Measurements from ENCODE around the gene PRKAG2. TPM values are rescaled to one million over a fixed set of nuclear protein-coding genes. Genes with fewer than 3 reads are reported as not detected.

The PRKAG2 gene
- total and polyA plus RNA-seq, 2 experiments from 2014 or later, result 9.1 to 14.9 TPM

DNA sequence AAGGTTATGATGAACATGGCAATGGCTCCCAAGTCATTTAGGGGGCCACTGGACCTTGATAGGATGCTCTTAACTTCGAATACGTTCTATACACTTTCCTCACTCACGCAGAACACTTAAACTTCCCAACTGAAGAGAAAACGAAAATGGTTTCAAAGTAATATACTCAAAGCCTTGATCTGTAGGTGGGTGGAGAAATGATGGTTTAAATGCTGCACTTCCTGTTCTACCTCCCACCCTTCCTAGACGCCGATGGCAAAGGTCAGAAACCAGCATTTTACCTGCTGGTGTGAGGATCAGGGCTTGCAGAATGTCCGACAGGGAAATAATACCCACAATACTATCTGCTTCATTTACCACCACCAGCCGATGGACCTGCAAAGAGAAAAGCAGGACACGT is 316.7 kb downstream of the PRKAG2 start (continued):
- TF ChIP-seq, protein P1, sequence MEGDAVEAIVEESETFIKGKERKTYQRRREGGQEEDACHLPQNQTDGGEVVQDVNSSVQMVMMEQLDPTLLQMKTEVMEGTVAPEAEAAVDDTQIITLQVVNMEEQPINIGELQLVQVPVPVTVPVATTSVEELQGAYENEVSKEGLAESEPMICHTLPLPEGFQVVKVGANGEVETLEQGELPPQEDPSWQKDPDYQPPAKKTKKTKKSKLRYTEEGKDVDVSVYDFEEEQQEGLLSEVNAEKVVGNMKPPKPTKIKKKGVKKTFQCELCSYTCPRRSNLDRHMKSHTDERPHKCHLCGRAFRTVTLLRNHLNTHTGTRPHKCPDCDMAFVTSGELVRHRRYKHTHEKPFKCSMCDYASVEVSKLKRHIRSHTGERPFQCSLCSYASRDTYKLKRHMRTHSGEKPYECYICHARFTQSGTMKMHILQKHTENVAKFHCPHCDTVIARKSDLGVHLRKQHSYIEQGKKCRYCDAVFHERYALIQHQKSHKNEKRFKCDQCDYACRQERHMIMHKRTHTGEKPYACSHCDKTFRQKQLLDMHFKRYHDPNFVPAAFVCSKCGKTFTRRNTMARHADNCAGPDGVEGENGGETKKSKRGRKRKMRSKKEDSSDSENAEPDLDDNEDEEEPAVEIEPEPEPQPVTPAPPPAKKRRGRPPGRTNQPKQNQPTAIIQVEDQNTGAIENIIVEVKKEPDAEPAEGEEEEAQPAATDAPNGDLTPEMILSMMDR (conservative IDR thresholded peaks at IDR 0.05; ENCODE audit: low read depth in 2 of 2), result no peak
- TF ChIP-seq CREB1 (CRISPR knock-in tag; IDR thresholded peaks at IDR 0.05; ENCODE audit: low read depth) (no peak), POLR2AphosphoS5 (IDR thresholded peaks at IDR 0.05; ENCODE audit: low read depth) (no peak)

DNA sequence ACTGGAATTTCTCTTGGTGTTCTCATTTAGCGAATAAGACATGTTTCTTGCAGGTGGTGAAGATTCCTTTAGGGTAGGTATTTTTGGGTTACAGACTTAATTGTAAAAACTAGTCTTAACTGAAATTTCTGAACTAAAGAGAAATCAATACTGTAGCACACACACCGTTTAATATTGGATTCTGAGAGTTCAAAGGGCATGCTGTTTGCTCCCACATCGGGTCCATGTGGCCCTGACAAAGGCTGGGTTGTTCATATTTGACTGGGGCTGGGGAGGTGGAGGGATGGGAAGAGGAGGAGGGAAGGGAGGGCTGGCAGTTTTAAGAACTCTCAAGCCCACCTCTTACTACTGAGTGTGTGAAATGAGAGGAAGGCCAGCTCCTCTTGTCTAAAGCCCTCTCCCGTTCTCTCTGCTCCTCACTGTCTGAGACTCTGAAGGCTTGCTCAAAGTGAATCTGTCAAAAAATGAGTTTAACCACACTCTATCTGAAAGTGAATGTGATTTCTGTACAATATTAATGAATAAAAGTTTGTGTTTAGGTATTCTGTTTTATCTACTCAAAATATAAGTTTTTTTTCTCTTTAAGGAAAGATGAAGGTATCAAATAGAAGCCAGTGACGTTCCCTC is 317.2 kb downstream of the PRKAG2 start:
- H3K27me3 ChIP-seq (ENCODE audit: insufficient read depth), result no peaks in the 10 kb centered on the region
- H3K79me2 ChIP-seq (replicated peaks; ENCODE audit: insufficient read depth), result no peaks in the 10 kb centered on the region
- H3K27ac Mint-ChIP-seq, result no peak overlapping the region
- DNase-seq (ENCODE audit: low spot score), result no peak
- H3K4me2 ChIP-seq, result no peak overlapping the region
- no peaks in the 10 kb centered on the region for H3K9me3 Mint-ChIP-seq
- H3K27me3 Mint-ChIP-seq (ENCODE audit: insufficient read depth, low read depth, poor library complexity), result no peaks in the 10 kb centered on the region
- no peaks in the 10 kb centered on the region; the same call in none of the 2 replicates for H3K36me3 ChIP-seq (ENCODE audit: insufficient read depth)
- no peak overlapping the region for H3K4me3 Mint-ChIP-seq
- no peaks in the 10 kb centered on the region for H3F3A ChIP-seq (replicated peaks; ENCODE audit: low read depth)
- H3K27ac ChIP-seq (ENCODE audit: low read depth), result no peak overlapping the region
- no peaks in the 10 kb centered on the region for H3K36me3 Mint-ChIP-seq (ENCODE audit: low read depth)
- H3K4me1 ChIP-seq (ENCODE audit: insufficient read depth), result no peaks in the 10 kb centered on the region
- H3K4me3 ChIP-seq, result no peak overlapping the region
- no peaks in the 10 kb centered on the region for H3K9me2 ChIP-seq (ENCODE audit: insufficient read depth)
- no peaks in the 10 kb centered on the region for H3K4me1 Mint-ChIP-seq
- H4K20me1 ChIP-seq (replicated peaks; ENCODE audit: insufficient read depth), result no peaks in the 10 kb centered on the region
- no peak for ATAC-seq
- H2AFZ ChIP-seq, result no peak overlapping the region
- TF ChIP-seq POLR2AphosphoS5 (IDR thresholded peaks at IDR 0.05; ENCODE audit: low read depth) (no peak), EZH2 (IDR thresholded peaks at IDR 0.05; ENCODE audit: low read depth, unreplicated experiment) (no peak), CREB1 (CRISPR knock-in tag; IDR thresholded peaks at IDR 0.05; ENCODE audit: low read depth) (no peak), ZNF331 (CRISPR knock-in tag; IDR thresholded peaks at IDR 0.05; ENCODE audit: low read depth) (no peak), JUNB (IDR thresholded peaks at IDR 0.05; ENCODE audit: unreplicated experiment) (no peak), ZNF114 (CRISPR knock-in tag; IDR thresholded peaks at IDR 0.05) (no peak), EZH2phosphoT487 (IDR thresholded peaks at IDR 0.05; ENCODE audit: unreplicated experiment) (no peak), STAT1 (IDR thresholded peaks at IDR 0.05; ENCODE audit: unreplicated experiment) (no peak), NANOG (IDR thresholded peaks at IDR 0.05; ENCODE audit: borderline replicate concordance) (no peak)
- TF ChIP-seq, protein P1 (conservative IDR thresholded peaks at IDR 0.05; ENCODE audit: low read depth in 2 of 2), result no peak
- TF ChIP-seq, protein P2, sequence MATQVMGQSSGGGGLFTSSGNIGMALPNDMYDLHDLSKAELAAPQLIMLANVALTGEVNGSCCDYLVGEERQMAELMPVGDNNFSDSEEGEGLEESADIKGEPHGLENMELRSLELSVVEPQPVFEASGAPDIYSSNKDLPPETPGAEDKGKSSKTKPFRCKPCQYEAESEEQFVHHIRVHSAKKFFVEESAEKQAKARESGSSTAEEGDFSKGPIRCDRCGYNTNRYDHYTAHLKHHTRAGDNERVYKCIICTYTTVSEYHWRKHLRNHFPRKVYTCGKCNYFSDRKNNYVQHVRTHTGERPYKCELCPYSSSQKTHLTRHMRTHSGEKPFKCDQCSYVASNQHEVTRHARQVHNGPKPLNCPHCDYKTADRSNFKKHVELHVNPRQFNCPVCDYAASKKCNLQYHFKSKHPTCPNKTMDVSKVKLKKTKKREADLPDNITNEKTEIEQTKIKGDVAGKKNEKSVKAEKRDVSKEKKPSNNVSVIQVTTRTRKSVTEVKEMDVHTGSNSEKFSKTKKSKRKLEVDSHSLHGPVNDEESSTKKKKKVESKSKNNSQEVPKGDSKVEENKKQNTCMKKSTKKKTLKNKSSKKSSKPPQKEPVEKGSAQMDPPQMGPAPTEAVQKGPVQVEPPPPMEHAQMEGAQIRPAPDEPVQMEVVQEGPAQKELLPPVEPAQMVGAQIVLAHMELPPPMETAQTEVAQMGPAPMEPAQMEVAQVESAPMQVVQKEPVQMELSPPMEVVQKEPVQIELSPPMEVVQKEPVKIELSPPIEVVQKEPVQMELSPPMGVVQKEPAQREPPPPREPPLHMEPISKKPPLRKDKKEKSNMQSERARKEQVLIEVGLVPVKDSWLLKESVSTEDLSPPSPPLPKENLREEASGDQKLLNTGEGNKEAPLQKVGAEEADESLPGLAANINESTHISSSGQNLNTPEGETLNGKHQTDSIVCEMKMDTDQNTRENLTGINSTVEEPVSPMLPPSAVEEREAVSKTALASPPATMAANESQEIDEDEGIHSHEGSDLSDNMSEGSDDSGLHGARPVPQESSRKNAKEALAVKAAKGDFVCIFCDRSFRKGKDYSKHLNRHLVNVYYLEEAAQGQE (IDR thresholded peaks at IDR 0.05; ENCODE audit: unreplicated experiment), result no peak
- TF ChIP-seq, protein P3, sequence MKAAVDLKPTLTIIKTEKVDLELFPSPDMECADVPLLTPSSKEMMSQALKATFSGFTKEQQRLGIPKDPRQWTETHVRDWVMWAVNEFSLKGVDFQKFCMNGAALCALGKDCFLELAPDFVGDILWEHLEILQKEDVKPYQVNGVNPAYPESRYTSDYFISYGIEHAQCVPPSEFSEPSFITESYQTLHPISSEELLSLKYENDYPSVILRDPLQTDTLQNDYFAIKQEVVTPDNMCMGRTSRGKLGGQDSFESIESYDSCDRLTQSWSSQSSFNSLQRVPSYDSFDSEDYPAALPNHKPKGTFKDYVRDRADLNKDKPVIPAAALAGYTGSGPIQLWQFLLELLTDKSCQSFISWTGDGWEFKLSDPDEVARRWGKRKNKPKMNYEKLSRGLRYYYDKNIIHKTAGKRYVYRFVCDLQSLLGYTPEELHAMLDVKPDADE (IDR thresholded peaks at IDR 0.05), result no peak
